WTC11 (cell line): ENCODE data around the gene CELF2. TPM values are rescaled to one million over a fixed set of nuclear protein-coding genes. Genes with fewer than 3 reads are reported as not detected.
"Not testable (repeated sequence)": the region's sequence is repeated elsewhere in the genome, so short reads cannot be mapped to it uniquely, and the experiment has no call there.

Source experiments
- ATAC-seq: fragments of 200-7000 bp; cut with Tn5 transposase; 2 replicates; pipeline ENCODE4 v1.10.0; 2021; ENCODE audit warnings: mild to moderate bottlenecking, moderate library complexity
- CTCF ChIA-PET: fragments of 300-600 bp; sonication (Branson Sonifier 250); formaldehyde crosslinking; loops from one replicate; lab custom pipeline; 2021; ENCODE audit warnings: antibody characterized with exemption; lab: Charles Lee
- POLR2A ChIA-PET: fragments of 350-600 bp; sonication (Branson Sonifier 250); formaldehyde crosslinking; loops from one replicate; lab custom pipeline; 2021; ENCODE audit warnings: antibody characterized with exemption; lab: Charles Lee
- DNase-seq: peaks from one replicate; pipeline ENCODE4 v3.0.0; 2021; ENCODE audit warnings: low spot score
- H3K27ac Mint-ChIP-seq: 2 replicates; pipeline ENCODE4 v1.8.0; 2021; ENCODE audit warnings: mixed read lengths
- H3K27me3 Mint-ChIP-seq: 2 replicates; pipeline ENCODE4 v1.8.0; 2021; ENCODE audit warnings: low read depth, mild to moderate bottlenecking, moderate library complexity, mixed read lengths
- H3K36me3 Mint-ChIP-seq: 2 replicates; pipeline ENCODE4 v1.8.0; 2021; ENCODE audit warnings: mixed read lengths
- H3K4me1 Mint-ChIP-seq: 2 replicates; pipeline ENCODE4 v1.8.0; 2022; ENCODE audit warnings: mixed read lengths
- H3K4me3 Mint-ChIP-seq: 2 replicates; pipeline ENCODE4 v1.8.0; 2021; ENCODE audit warnings: mild to moderate bottlenecking, moderate library complexity, mixed read lengths
- H3K9me3 Mint-ChIP-seq: 2 replicates; pipeline ENCODE4 v1.8.0; 2021; ENCODE audit warnings: mixed read lengths
- ATF1 ChIP-seq: sonication (generic); formaldehyde crosslinking; IDR thresholded peaks from 2 replicates; pipeline ENCODE4 v1.8.1; 2023; ENCODE audit warnings: mild to moderate bottlenecking, moderate library complexity, missing genetic modification reagents
- CREB1 ChIP-seq: sonication (generic); formaldehyde crosslinking; IDR thresholded peaks from 2 replicates; pipeline ENCODE4 v1.8.0; 2023; ENCODE audit warnings: mild to moderate bottlenecking, missing genetic modification reagents
- ETV6 ChIP-seq: sonication (generic); formaldehyde crosslinking; IDR thresholded peaks from 2 replicates; pipeline ENCODE4 v1.8.1; 2022; ENCODE audit warnings: mild to moderate bottlenecking, missing genetic modification reagents
- GRHL2 ChIP-seq: fragments of 250-450 bp; sonication (Bioruptor Pico); IDR thresholded peaks from 2 replicates; pipeline ENCODE4 v1.8.0; 2022; ENCODE audit warnings: mild to moderate bottlenecking, moderate library complexity; ENCODE audit not compliant: insufficient replicate concordance, severe bottlenecking
- HMGXB4 ChIP-seq: sonication (generic); formaldehyde crosslinking; IDR thresholded peaks from 2 replicates; pipeline ENCODE4 v1.8.1; 2023; ENCODE audit warnings: mild to moderate bottlenecking, moderate library complexity, missing genetic modification reagents
- IRF2 ChIP-seq: sonication (generic); formaldehyde crosslinking; IDR thresholded peaks from 2 replicates; pipeline ENCODE4 v1.8.0; 2022; ENCODE audit warnings: low read depth, missing genetic modification reagents, borderline replicate concordance
- RELA ChIP-seq: sonication (generic); formaldehyde crosslinking; IDR thresholded peaks from 2 replicates; pipeline ENCODE4 v1.8.1; 2022; ENCODE audit warnings: missing genetic modification reagents, mild to moderate bottlenecking, borderline replicate concordance
- SOX15 ChIP-seq: fragments of 250-450 bp; sonication (Bioruptor Pico); IDR thresholded peaks from 2 replicates; pipeline ENCODE4 v1.9.0; 2021; ENCODE audit warnings: mild to moderate bottlenecking
- SP1 ChIP-seq: sonication (generic); formaldehyde crosslinking; conservative IDR thresholded peaks from 2 replicates; pipeline ENCODE4 v1.8.1; 2022; ENCODE audit warnings: missing genetic modification reagents
- TEAD1 ChIP-seq: sonication (generic); formaldehyde crosslinking; IDR thresholded peaks from 2 replicates; pipeline ENCODE4 v1.8.0; 2022; ENCODE audit warnings: mild to moderate bottlenecking, missing genetic modification reagents
- TP53 ChIP-seq: sonication (generic); formaldehyde crosslinking; IDR thresholded peaks from 2 replicates; pipeline ENCODE4 v1.8.1; 2023; ENCODE audit warnings: mild to moderate bottlenecking, missing genetic modification reagents
- total RNA-seq: library from RNA; stranded (reverse); gene quantifications from 3 replicates; pipeline ENCODE4 v1.2.3, GENCODE V29; 2021
- TF ChIP-seq, protein P1 (sequence below): sonication (generic); formaldehyde crosslinking; IDR thresholded peaks from 2 replicates; pipeline ENCODE4 v1.8.1; 2022; ENCODE audit warnings: missing genetic modification reagents, borderline replicate concordance
- TF ChIP-seq, protein P2 (sequence below): fragments of 250-450 bp; sonication (Bioruptor Pico); IDR thresholded peaks from 2 replicates; pipeline ENCODE4 v1.9.0; 2021; ENCODE audit warnings: mild to moderate bottlenecking, borderline replicate concordance
- TF ChIP-seq, protein P3 (sequence below): fragments of 250-450 bp; sonication (Bioruptor Pico); IDR thresholded peaks from 2 replicates; pipeline ENCODE4 v2.1.2; 2022; ENCODE audit warnings: mild to moderate bottlenecking, moderate library complexity

CELF2 gene
- total RNA-seq, 1 experiment from 2014 or later, result 24.6 TPM

- ATAC-seq, H3K27ac Mint-ChIP-seq, H3K36me3 Mint-ChIP-seq, H3K27me3 Mint-ChIP-seq, H3K4me3 Mint-ChIP-seq, CTCF ChIA-PET, POLR2A ChIA-PET, DNase-seq: not testable (repeated sequence)
- Mint-ChIP-seq H3K4me1 (peaks cover 28% of the 10 kb centered on the region), H3K9me3 (peaks cover 12% of the 10 kb centered on the region; the same call in 1 of the 2 replicates)
Observed at GRCh38 chr10:11185128-11185665, 167.5 kb downstream of the CELF2 start.

DNA sequence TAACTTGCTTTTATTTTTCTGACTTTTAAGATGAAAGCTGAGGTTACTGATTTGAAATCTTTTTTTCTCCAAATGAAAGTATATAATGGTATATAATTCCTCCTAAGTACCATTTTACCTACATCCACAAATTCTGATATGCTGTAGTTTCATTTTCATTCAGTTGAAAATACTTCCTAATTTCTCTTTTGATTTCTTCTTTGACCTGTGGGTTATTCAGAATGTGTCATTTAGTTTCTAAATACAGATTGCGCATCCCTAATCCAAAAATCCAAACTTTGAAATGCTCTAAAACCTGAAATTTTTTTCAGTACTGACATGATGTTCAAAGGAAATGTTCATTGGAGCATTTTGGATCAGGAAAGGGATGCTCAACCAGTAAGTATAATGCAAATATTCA is 168.7 kb downstream of the CELF2 start:
- no peak for ATAC-seq
- no peak for TF ChIP-seq SOX15 (CRISPR knock-in tag)
- no peak for TF ChIP-seq CREB1 (CRISPR knock-in tag)
- TF ChIP-seq HMGXB4, result no peak
- no peak for TF ChIP-seq ETV6
- TF ChIP-seq TP53, result no peak
- TF ChIP-seq, protein P1, sequence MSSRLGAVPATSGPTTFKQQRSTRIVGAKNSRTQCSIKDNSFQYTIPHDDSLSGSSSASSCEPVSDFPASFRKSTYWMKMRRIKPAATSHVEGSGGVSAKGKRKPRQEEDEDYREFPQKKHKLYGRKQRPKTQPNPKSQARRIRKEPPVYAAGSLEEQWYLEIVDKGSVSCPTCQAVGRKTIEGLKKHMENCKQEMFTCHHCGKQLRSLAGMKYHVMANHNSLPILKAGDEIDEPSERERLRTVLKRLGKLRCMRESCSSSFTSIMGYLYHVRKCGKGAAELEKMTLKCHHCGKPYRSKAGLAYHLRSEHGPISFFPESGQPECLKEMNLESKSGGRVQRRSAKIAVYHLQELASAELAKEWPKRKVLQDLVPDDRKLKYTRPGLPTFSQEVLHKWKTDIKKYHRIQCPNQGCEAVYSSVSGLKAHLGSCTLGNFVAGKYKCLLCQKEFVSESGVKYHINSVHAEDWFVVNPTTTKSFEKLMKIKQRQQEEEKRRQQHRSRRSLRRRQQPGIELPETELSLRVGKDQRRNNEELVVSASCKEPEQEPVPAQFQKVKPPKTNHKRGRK (CRISPR knock-in tag), result no peak
- no peak for TF ChIP-seq GRHL2 (CRISPR knock-in tag)
- no peak for TF ChIP-seq ATF1 (CRISPR knock-in tag)
- TF ChIP-seq, protein P2, sequence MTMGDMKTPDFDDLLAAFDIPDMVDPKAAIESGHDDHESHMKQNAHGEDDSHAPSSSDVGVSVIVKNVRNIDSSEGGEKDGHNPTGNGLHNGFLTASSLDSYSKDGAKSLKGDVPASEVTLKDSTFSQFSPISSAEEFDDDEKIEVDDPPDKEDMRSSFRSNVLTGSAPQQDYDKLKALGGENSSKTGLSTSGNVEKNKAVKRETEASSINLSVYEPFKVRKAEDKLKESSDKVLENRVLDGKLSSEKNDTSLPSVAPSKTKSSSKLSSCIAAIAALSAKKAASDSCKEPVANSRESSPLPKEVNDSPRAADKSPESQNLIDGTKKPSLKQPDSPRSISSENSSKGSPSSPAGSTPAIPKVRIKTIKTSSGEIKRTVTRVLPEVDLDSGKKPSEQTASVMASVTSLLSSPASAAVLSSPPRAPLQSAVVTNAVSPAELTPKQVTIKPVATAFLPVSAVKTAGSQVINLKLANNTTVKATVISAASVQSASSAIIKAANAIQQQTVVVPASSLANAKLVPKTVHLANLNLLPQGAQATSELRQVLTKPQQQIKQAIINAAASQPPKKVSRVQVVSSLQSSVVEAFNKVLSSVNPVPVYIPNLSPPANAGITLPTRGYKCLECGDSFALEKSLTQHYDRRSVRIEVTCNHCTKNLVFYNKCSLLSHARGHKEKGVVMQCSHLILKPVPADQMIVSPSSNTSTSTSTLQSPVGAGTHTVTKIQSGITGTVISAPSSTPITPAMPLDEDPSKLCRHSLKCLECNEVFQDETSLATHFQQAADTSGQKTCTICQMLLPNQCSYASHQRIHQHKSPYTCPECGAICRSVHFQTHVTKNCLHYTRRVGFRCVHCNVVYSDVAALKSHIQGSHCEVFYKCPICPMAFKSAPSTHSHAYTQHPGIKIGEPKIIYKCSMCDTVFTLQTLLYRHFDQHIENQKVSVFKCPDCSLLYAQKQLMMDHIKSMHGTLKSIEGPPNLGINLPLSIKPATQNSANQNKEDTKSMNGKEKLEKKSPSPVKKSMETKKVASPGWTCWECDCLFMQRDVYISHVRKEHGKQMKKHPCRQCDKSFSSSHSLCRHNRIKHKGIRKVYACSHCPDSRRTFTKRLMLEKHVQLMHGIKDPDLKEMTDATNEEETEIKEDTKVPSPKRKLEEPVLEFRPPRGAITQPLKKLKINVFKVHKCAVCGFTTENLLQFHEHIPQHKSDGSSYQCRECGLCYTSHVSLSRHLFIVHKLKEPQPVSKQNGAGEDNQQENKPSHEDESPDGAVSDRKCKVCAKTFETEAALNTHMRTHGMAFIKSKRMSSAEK (CRISPR knock-in tag), result no peak
- no peak for TF ChIP-seq IRF2 (CRISPR knock-in tag)
- TF ChIP-seq SP1 (CRISPR knock-in tag), result no peak
- TF ChIP-seq TEAD1 (CRISPR knock-in tag), result no peak
- TF ChIP-seq, protein P3, sequence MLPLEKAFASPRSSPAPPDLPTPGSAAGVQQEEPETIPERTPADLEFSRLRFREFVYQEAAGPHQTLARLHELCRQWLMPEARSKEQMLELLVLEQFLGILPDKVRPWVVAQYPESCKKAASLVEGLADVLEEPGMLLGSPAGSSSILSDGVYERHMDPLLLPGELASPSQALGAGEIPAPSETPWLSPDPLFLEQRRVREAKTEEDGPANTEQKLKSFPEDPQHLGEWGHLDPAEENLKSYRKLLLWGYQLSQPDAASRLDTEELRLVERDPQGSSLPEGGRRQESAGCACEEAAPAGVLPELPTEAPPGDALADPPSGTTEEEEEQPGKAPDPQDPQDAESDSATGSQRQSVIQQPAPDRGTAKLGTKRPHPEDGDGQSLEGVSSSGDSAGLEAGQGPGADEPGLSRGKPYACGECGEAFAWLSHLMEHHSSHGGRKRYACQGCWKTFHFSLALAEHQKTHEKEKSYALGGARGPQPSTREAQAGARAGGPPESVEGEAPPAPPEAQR (CRISPR knock-in tag), result no peak
- no peak for TF ChIP-seq RELA (CRISPR knock-in tag)
- ChIA-PET CTCF (no interaction called here), POLR2A (no interaction called here)
- Mint-ChIP-seq H3K27ac (no peak overlapping the region), H3K4me3 (no peak overlapping the region), H3K36me3 (no peaks in the 10 kb centered on the region; the same call in 1 of the 2 replicates), H3K4me1 (peaks cover 33% of the 10 kb centered on the region), H3K27me3 (no peaks in the 10 kb centered on the region), H3K9me3 (peaks cover 12% of the 10 kb centered on the region; the same call in 1 of the 2 replicates)
- no peak for DNase-seq
